Hematopoietic multipotent progenitor cell treated with erythropoietin and hydrocortisone succinate and interleukin-3 and kit ligand, for 4 days (in vitro differentiated cells): Measurements from ENCODE around the gene PTGR3.
A peak's percentile ranks its signal among the peaks of the same experiment; 100 is the strongest.
"Not testable (repeated sequence)": the region's sequence is repeated elsewhere in the genome, so short reads cannot be mapped to it uniquely, and the experiment has no call there.

Experiments
- DNase-seq: peaks from one replicate; pipeline ENCODE4 v3.0.0-alpha.2; 2015

Gene PTGR3

DNA sequence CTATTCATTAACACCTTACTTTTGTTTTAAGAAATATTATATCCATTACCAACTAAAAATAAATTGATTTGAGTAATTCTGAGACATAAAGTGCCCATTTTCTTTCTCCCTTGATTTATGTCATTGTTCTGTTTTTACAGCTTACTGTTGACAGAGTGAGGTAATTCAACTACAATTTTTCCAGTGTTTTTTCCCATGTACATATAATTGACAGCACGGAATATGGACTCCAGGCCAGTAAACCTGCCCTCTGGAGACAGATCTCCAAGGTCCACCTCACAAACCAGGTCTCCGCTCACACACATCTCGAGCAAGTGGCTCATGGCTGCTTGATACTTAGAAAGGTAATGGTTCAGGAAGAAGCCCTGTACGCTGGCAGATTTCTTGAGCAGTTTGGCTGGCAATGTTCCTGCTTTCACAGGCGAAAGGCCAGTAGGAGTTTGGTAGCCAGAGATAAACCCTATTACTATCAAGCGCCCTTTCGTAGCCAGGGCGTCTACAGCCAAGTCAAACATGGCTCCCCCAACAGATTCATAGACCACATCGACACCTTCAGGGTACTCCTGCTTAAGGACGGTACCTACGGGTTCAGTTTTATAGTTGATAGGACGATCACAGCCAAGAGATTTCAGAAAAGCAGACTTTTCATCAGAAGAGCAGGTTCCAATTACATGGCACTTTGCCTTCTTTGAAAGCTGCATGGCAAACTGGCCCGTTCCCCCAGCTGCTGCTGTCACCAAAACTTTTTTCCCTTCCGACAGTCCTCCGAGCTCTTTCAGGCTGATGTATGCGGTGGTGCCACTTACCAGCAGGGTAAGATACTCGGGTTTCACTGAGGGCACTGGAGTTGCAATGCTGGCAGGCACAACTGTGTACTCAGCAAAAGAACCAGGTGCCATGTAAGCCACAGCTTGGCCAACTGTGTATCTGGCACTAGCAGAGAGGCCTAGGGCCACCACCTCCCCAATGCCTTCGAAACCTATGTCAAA is 7.4 kb downstream of the PTGR3 start:
- no peak for DNase-seq

DNA sequence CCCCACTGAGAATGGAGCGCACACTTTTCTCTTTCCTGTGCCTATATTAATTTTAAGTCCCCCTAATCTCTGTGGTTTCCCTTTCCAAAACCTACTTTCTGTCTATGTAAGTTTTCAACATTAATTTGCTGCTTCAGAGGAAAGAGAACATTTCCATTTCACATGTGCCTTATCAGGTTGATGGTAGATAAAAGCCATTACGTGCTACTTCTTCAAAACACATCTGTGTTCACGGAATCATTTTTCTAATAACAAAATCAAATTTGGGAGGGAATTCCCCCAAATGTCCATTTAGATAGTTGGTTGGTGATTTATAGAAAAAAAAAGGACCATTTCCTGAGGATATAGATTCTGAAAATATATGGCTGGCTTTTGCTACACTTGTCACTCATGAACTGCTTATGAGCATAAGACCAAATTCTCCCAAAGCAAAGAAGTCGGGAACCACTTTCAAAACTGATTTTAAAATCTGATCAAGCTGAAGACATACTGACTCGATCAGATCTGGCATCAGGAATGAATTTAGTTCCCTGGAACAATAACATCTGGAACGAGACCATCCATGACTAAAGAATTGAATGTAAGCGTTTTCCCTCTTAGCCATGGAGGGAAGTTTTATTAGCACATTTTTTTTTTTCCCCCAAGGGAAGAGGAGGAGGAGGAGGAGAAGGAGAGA is 8.2 kb downstream of the PTGR3 start:
- DNase-seq = peak; percentile 44

DNA sequence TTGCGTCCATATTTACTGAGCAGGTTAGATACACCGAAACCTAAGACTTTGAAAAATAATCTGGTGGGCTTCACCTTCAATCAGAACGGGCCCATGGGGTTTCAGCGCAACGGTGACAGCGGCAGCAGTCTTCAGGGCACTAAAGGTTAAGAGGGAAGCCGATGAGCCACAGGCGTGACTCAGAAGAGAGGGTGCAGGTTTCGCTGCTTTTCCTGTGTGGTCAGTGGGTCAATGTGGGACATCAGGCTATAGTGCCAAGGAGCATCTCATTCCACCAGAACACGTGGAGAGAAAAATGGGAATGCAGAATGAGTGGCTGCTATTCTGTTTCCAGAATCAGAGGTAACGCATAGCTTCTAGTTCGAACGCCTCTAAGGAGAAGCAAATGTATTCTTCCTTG is 8.9 kb downstream of the PTGR3 start:
- DNase-seq = no peak

DNA sequence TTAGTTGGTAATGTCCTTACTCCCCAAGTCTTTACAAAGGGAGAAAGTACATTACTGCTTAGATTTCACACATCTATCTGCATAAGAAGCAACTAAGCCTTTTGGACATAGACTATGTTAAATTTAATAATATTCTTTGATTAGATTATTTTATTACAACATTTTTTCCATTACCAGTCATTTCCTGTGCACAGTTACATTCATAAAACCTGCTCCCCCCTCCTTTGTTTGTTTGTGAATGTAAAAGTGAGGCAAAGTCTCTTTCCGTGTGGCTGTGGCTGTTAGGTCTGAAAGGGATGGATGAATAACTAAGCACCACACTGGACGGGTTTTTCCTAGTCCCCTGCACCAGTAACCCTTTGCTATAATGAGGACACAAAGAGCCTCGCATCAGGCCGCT is 9.6 kb downstream of the PTGR3 start:
- no peak for DNase-seq

DNA sequence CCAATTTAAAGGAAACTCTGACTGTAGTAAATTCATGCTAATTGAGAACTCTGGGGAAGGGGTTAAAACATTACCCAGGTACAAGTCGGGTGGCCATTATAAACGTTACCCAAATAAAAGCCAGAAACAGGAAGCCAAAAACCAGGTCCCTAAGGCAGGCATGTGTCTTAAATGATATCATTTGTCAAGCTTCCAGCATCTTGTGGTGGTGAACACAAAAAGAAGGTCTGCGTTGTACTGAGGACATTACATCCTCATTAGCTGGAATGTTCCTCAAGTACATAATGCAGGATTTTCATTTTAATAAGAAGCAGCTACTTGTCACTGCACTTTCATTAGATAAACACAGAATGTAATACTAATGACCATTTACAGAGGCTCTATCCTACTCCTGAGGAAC is 10.9 kb downstream of the PTGR3 start:
- peak; percentile 65 for DNase-seq

DNA sequence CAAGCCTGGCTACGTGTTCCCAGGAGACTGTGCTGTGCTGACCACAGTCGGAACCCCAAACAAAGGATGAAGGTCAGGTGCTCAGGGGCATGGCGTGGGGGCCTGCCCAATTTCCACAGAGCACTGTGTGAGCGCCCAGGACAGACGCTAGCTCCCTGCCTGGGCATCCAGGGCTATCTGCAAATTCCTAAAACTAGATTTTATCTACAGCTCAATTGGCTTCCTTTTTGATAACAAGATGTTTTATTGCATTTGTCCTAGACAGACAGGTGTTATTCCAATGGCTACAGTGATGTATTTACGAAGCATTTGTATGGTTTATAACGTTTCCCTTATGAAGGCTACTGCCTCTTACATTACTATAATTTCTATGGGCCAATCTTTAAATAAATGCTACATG is 16.0 kb downstream of the PTGR3 start:
- DNase-seq = no peak

DNA sequence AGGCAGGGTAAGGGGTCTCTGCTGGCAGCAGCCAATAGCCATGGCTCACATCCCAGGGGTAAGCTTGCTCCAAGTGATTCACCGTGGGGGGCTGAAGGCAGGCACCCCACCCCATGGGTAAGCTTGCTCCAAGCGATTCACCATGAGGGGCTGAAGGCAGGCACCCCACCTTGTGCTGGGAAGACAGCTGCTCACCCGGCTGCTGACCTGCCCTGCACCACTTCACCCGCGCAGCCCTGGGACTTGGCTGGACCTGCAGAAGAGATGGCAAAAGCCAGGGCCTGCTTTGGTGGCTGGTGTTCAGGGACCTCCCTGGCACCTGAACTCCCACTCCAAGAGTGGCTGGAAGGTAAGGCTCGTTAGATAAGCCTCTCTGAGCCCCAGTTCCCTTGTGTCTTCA is 19.2 kb downstream of the PTGR3 start:
- no peak for DNase-seq

DNA sequence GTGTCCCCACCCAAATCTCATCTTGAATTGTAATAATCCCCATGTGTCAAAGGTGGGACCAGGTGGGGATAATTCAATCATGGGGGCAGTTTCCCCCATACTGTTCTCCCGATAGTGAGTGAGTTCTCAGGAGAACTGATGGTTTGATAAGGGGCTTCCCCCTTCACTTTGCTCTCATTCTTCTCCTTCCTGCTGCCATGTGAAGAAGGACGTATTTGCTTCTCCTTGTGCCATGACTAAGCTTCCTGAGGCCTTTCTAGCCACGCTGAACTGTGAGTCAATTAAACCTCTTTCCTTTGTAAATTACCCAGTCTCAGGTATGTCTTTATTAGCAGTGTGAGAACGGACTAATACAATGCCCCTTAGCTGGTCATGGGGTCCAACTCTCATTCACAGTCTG is 21.2 kb downstream of the PTGR3 start:
- not testable (repeated sequence) for DNase-seq

DNA sequence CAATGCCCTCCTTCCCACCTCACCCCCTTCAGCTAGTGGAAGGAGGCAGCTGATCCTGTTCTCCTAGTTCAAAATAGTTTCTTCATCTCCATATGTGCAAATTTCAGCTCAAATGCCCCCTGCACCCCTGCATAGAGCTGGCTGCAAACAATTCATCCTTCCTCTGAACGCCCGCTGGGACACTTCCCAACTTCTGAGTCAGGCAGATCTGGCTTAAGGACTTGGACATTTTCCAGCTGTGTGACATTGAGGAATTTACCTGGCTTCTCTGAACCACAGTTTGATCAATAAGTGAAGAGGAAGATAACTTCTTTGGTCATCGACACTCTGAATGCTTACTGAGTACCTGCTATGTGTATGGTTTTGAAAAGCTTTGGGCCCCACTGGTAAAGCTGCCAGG is 23.5 kb downstream of the PTGR3 start:
- no peak for DNase-seq

DNA sequence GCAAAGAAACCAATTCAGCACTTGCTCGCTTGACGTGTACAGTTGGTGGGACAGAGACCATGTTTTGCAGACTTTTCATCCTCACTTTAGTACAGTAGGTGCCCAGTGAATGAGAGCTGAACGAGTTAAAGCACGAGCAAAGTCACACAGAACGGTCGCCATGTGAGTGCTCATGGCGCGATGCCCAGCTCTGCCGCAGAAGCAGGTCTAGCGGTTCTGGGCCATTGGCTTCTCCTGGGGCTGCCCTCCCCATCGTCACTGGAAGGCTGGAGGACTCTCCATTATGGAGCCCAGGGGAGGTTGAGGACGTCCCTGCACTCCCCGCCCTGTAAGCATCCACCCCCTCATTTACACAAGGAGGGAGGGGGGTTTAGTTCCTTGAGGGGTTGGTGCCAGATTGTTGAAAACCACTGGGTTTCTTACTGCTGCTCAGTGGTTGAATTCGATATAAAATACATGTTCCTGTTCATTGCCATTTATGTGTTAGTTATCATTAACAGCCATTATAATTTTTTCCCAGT is 24.9 kb downstream of the PTGR3 start:
- DNase-seq = no peak

DNA sequence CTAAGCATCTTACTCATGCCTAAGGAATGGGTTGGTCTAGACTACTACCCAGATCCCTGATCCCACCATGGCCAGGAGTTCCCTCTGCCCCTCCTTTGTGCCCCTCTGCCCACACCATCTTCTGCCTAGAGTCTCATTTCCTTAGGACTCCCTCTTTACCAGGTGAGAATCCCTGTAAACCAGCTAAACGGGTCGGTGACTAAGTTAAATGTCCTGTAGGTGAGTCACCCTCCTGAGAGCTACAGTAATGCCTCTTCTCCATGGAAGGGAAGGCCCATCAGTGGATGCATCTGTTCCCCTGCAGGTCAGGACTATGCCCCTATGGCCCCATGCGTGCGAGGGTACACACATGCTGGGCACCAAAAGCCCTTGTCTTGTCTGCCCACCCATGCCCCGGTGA is 25.4 kb downstream of the PTGR3 start:
- DNase-seq = no peak

DNA sequence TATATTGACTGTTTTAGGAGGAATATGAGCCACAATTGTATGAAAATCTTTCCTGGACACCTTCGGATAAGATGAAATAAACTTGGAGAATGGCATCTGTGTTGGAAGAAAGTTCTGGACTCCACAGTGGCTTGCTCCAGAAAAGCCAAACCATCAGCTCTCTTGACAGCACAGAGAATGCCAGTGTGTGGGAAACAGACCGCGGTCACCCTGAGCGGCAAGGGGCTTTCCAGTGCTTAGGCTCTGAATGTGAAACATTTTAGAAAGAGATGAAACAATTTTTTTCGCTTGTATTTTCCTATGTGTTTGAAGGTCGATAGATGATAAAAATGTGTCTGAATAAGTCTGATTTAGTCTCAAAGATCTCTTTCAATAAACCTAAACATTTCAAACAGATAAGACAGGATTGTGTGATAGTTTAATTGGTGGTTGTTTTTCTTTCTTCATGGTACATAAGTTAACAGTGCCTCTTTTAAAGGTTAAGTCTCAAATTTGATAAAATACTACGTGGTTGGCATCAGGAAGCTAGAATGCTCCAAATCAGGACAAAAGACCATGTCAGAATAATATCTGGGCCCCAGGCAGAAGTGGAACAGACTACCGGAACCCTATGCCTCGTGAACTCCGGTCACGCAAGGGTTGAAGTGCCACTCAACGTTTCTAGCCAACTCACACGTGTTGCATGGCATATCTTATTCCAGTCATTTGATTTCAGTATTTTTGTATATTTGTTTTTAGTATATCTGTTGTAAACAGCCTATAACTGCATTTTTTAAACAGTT is 28.9 kb downstream of the PTGR3 start:
- no peak for DNase-seq

DNA sequence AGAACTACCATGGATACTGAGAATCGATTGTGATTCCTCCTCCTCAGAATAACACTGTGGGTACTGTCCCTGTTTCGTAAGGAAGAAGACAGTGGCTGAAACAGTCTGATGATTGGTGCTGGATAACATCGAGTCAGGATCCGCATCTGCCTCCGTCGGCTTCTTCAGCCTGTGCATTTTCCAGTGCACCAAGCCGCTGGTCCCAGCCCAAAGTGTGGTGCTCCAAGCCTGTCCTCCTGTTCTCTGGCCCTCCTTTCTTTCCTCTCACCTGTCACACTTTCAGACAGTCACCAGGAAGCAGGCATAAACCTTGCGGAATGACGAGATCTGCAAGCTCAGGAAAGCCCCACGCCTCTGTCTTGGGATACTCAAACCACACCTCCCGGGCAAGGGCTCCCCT is 30.6 kb downstream of the PTGR3 start:
- no peak for DNase-seq

DNA sequence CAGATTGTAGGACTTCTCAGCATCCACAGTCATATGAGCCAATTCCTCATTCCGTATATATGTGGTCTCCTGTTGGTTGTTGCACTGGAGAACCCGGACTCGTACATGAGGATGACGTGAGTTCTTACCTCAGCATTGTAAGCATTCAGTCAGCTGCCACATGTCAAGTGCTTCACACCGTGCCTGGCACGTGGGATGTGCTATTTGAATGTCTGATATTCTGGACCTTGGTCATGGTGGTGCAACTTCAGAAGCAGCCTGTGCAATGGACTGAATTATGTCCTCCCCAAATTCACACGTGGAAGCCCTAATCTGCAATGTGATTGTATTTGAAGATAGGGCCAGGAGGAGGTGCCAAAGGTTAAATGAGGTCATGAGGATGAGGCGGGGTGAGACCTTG is 32.1 kb downstream of the PTGR3 start:
- no peak for DNase-seq

DNA sequence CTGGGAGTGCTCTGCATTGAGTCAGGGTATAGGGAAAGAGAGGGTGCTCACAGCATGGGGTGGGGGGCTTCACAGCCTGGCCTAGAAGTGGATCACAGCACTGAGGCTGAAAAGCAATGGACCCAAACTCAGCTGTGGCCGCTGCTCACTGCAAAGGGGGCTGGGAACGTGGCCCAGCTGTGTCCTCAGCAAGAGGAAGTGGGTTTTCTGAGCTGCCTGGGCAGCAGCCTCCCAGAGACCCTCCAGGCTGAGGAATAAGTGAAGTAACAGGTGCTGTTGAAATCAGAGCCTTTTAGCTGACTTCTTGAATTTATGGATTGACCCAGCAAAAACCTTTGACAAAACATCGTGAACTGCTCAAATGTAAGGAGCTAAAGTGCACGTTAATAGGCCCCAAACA is 35.2 kb downstream of the PTGR3 start:
- peak; percentile 46 for DNase-seq

DNA sequence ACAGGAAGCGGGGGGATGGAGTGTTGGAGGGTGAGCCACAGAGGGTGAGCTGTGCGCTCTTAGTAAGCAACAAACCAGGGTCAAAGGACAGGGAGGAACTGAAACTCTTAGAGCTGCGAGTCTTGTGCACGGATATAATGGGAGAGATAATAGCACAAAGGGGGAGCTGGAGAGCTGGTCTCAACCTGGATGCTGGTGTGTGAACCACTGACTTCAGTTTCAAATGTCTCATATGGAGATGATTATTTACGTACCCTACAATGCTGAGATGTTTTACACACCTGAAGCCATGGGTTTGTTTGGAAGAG is 35.9 kb downstream of the PTGR3 start:
- peak; percentile 23 for DNase-seq

DNA sequence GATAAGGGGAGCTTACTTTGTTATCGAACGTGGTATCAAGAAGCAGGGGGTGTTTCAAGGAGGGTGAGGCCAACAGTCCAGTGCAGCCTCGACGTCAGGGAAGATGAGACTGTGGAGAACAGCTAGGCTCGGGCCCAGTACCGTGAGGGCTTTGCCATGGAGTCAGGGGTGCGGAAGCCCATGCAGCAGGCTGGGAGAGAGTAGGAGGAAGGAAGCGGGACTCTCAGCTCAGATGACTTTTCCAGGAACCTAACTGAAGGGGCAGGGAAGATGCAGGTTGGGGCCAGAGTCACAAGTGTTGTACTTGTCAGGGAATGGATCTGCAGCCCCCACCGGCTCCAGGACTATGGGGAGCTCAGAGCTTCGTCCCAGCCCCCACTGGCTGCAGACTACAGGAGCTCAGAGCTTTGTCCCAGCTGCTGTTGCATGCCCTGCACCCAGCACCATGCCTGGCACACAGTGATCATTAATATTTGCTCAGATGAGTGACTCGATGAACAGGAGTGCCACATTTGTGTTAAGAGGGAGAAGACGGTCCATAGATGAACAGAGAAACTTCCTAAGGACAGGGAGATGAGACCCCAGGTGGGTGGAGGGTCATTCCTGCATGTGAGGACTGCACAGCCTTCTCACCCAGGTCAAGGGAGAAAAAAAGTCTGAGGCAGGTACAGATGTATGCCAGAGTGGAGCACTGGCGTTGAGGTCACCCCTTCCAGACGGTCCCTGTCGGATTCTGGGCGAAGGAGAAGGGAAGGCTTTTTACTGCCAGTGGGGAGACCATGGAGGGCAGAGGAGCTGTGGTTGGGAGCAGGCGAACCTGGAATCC is 36.4 kb downstream of the PTGR3 start:
- no peak for DNase-seq

DNA sequence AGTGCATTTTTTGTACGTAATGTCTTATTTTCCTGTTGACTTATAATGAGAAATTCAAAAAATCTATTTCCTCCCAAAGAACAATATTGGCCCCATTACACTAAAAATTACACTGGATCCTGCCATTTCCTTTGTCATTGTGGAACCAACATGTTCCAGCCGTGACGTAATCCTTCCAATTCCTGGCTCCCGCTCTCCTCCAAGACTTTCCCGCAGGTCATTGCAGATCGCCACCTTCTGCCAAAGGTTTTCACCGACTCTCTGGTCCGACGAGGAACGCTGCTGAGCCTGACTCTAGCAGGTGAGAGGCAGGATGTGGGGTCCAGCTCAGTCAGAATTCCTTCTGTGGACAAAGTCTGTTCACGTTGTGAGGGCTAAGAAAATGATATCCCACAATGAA is 38.0 kb downstream of the PTGR3 start:
- DNase-seq = no peak

DNA sequence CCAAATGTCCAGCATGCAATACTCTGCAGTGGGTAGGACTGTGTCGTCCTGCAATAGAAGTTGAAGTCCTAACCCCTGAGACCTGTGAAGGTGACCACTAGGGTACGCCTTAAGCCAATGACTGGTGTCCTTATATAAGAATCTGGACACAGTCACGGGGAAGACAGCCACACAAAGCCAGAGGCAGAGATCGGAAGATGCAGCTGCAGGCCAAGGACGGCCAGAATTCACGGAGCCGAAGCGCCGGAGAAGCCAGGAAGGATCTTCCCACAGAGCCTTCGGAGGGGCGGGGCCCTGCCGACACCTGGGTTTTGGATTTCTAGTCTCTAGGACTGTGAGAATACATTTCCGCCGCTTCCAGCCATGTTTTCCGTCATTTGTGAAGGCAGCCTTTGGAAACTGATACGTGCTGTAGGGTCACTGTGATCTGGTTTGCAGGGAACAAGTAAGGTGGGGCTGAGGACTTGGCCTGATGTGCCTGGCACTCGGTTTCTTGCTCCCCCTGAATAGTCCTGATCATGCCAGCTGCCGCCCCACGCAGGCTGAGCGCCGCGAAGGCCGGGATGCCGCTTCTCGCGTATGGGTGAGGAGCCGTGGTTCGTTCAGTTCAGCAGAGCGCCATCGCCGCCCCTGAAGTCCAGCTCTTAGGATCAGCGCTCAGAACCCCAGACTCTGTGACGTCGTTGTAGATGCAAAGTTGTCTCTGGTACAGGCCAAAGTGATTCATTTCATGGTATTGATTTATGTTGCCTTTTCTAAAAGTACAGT is 38.7 kb downstream of the PTGR3 start:
- peak; percentile 10 for DNase-seq

DNA sequence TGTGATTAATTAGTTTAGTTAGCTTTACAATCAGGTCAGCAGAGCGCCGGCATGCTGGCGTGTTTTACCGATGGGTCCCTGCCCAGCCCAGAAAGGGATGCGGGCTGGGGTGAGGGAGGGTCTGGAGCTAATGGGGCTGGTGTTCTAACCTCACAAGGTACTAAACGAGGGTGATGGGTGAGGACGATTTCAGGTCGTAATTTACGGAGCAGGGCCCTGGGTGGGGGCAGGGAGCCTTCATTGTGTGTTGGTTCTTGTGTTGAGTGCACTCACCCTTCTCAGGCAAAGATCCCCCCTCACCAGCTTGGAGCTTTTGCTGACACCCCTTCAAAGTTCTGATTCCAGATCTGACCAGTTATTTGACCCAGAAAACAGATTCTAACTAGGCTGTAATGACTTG is 39.5 kb downstream of the PTGR3 start:
- DNase-seq = no peak

DNA sequence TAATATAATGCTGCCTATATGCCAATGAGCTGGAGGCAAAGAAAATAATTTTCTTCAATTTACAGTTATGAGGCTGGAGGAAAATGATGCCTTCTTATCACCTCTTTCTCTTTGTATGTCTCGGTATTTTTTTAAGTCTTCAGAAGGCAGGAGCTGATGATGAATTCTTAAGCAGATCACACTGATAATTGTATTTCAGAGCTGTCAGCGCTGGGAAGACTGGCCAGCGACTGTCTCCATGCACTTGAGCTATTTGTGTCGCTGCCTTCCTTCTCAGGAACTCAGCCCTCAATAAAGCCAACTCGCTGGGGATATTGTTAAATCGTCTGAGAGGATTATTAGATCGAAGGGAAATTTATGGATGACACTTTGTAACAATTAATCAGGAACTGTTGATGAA is 40.3 kb downstream of the PTGR3 start:
- no peak for DNase-seq
